Measurements from ENCODE around the gene TACC3. TPM values are rescaled to one million over a fixed set of nuclear protein-coding genes. Genes with fewer than 3 reads are reported as not detected.

Gene TACC3
- total RNA-seq, 2 experiments from 2014 or later: 213 TPM

- no peaks in the 10 kb centered on the region for H3K27me3 Mint-ChIP-seq
- H3K4me3 Mint-ChIP-seq: no peak overlapping the region
- POLR2A ChIA-PET: interaction anchor here (1.5 to 13.8 kb wide), 3 partner anchors 21 to 38 kb away, joined by 3 to 371 read pairs (median 11); partner anchors contain the start of gene SLBP
- CTCF ChIA-PET: interaction anchor here (1.0 to 3.4 kb wide), 2 partner anchors 14 to 38 kb away, joined by 4 to 52 read pairs; no protein-coding TSS in a partner anchor
- peaks cover 49% of the 10 kb centered on the region for H3K4me1 Mint-ChIP-seq
- H3K36me3 Mint-ChIP-seq (ENCODE audit: low read depth): peaks cover 91% of the 10 kb centered on the region
- no peak for DNase-seq
- peak overlapping the region; percentile 42 for H3K27ac Mint-ChIP-seq
- H3K9me3 Mint-ChIP-seq: no peaks in the 10 kb centered on the region
Observed at GRCh38 chr4:1731180-1731579, 9.9 kb downstream of the TACC3 start.

- peaks cover 91% of the 10 kb centered on the region for H3K36me3 Mint-ChIP-seq (ENCODE audit: low read depth)
- no peak for DNase-seq
- ChIA-PET CTCF (interaction anchor here (0.7 to 1.7 kb wide), 3 partner anchors 15 to 41 kb away, joined by 3 to 6 read pairs (median 3); no protein-coding TSS in a partner anchor), POLR2A (interaction anchor here (0.6 to 1.0 kb wide), 2 partner anchors 34 to 40 kb away, joined by 3 to 4 read pairs; no protein-coding TSS in a partner anchor)
- no peak overlapping the region for H3K27ac Mint-ChIP-seq
- peaks cover 3% of the 10 kb centered on the region for H3K9me3 Mint-ChIP-seq
- peaks cover 34% of the 10 kb centered on the region for H3K4me1 Mint-ChIP-seq
- no peak overlapping the region for H3K4me3 Mint-ChIP-seq
- H3K27me3 Mint-ChIP-seq: no peaks in the 10 kb centered on the region
Observed at GRCh38 chr4:1732911-1733310, 11.6 kb downstream of the TACC3 start.

GRCh38 chr4:1735215-1735614, 13.9 kb downstream of the TACC3 start:
- ChIA-PET POLR2A (no interaction called here), CTCF (no interaction called here)
- H3K4me3 Mint-ChIP-seq: no peak overlapping the region
- peaks cover 89% of the 10 kb centered on the region for H3K36me3 Mint-ChIP-seq (ENCODE audit: low read depth)
- no peak overlapping the region for H3K27ac Mint-ChIP-seq
- DNase-seq: no peak
- peaks cover 15% of the 10 kb centered on the region for H3K4me1 Mint-ChIP-seq
- H3K27me3 Mint-ChIP-seq: no peaks in the 10 kb centered on the region
- H3K9me3 Mint-ChIP-seq: peaks cover 12% of the 10 kb centered on the region

GRCh38 chr4:1736812-1737211, 15.5 kb downstream of the TACC3 start:
- CTCF ChIA-PET: no interaction called here

GRCh38 chr4:1737666-1738065, 16.3 kb downstream of the TACC3 start:
- Mint-ChIP-seq H3K4me3 (no peak overlapping the region), H3K36me3 (ENCODE audit: low read depth) (peaks cover 91% of the 10 kb centered on the region), H3K9me3 (peaks cover 12% of the 10 kb centered on the region), H3K4me1 (no peaks in the 10 kb centered on the region), H3K27ac (no peak overlapping the region), H3K27me3 (no peaks in the 10 kb centered on the region)
- CTCF ChIA-PET: interaction anchor here (0.7 kb wide), 1 partner anchor 10 kb away, joined by 4 read pairs; no protein-coding TSS in a partner anchor
- DNase-seq: no peak
- POLR2A ChIA-PET: interaction anchor here (1.2 to 1.7 kb wide), 2 partner anchors 11 to 14 kb away, joined by 4 read pairs; no protein-coding TSS in a partner anchor

More at GRCh38 chr4:1736812-1737211, 15.5 kb downstream of the TACC3 start:
- POLR2A ChIA-PET: interaction anchor here (1.2 to 1.7 kb wide), 2 partner anchors 12 to 14 kb away, joined by 4 read pairs; no protein-coding TSS in a partner anchor
- H3K27ac Mint-ChIP-seq: no peak overlapping the region
- H3K36me3 Mint-ChIP-seq (ENCODE audit: low read depth): peaks cover 90% of the 10 kb centered on the region
- peaks cover under 1% of the 10 kb centered on the region for H3K4me1 Mint-ChIP-seq
- no peaks in the 10 kb centered on the region for H3K27me3 Mint-ChIP-seq
- no peak overlapping the region for H3K4me3 Mint-ChIP-seq
- no peak for DNase-seq
- peaks cover 12% of the 10 kb centered on the region for H3K9me3 Mint-ChIP-seq

GRCh38 chr4:1738410-1738809, 17.1 kb downstream of the TACC3 start:
- Mint-ChIP-seq H3K4me3 (no peak overlapping the region), H3K9me3 (peaks cover 12% of the 10 kb centered on the region), H3K27ac (no peak overlapping the region), H3K36me3 (ENCODE audit: low read depth) (peaks cover 89% of the 10 kb centered on the region), H3K4me1 (no peaks in the 10 kb centered on the region), H3K27me3 (no peaks in the 10 kb centered on the region)
- CTCF ChIA-PET: no interaction called here
- POLR2A ChIA-PET: no interaction called here
- no peak for DNase-seq

- Mint-ChIP-seq H3K4me1 (no peaks in the 10 kb centered on the region), H3K4me3 (no peak overlapping the region), H3K36me3 (ENCODE audit: low read depth) (peaks cover 87% of the 10 kb centered on the region), H3K27ac (no peak overlapping the region), H3K9me3 (peaks cover 12% of the 10 kb centered on the region), H3K27me3 (no peaks in the 10 kb centered on the region)
- DNase-seq: no peak
- CTCF ChIA-PET: interaction anchor here (1.4 kb wide), 1 partner anchor 45 kb away, joined by 5 read pairs; no protein-coding TSS in a partner anchor
- POLR2A ChIA-PET: interaction anchor here (1.2 kb wide), 1 partner anchor 70 kb away, joined by 3 read pairs; no protein-coding TSS in a partner anchor
Observed at GRCh38 chr4:1739358-1739757, 18.0 kb downstream of the TACC3 start.

GRCh38 chr4:1740021-1740545, 18.8 kb downstream of the TACC3 start:
- Mint-ChIP-seq H3K4me3 (no peak overlapping the region), H3K9me3 (peaks cover 12% of the 10 kb centered on the region), H3K27ac (no peak overlapping the region), H3K4me1 (no peaks in the 10 kb centered on the region), H3K27me3 (no peaks in the 10 kb centered on the region), H3K36me3 (ENCODE audit: low read depth) (peaks cover 85% of the 10 kb centered on the region)
- POLR2A ChIA-PET: interaction anchor here (1.0 to 1.2 kb wide), 3 partner anchors 34 to 69 kb away, joined by 3 read pairs; no protein-coding TSS in a partner anchor
- CTCF ChIA-PET: interaction anchor here (1.4 kb wide), 1 partner anchor 46 kb away, joined by 5 read pairs; no protein-coding TSS in a partner anchor
- DNase-seq: no peak

- POLR2A ChIA-PET: interaction anchor here (0.8 to 1.3 kb wide), 3 partner anchors 11 to 48 kb away, joined by 4 to 8 read pairs (median 4); no protein-coding TSS in a partner anchor
- peaks cover 80% of the 10 kb centered on the region for H3K36me3 Mint-ChIP-seq (ENCODE audit: low read depth)
Observed at GRCh38 chr4:1741208-1741607, 19.9 kb downstream of the TACC3 start.

GRCh38 chr4:1743551-1743950, 22.2 kb downstream of the TACC3 start:
- Mint-ChIP-seq H3K4me1 (no peaks in the 10 kb centered on the region), H3K27me3 (no peaks in the 10 kb centered on the region), H3K36me3 (ENCODE audit: low read depth) (peaks cover 58% of the 10 kb centered on the region), H3K4me3 (no peak overlapping the region), H3K9me3 (peaks cover 4% of the 10 kb centered on the region), H3K27ac (no peak overlapping the region)
- CTCF ChIA-PET: interaction anchor here (1.0 kb wide), 1 partner anchor 50 kb away, joined by 3 read pairs; no protein-coding TSS in a partner anchor
- no peak for DNase-seq
- POLR2A ChIA-PET: interaction anchor here (1.0 to 1.2 kb wide), 2 partner anchors 23 to 31 kb away, joined by 3 read pairs; partner anchors contain the start of genes SLBP, TACC3 and TMEM129

More at GRCh38 chr4:1741208-1741607, 19.9 kb downstream of the TACC3 start:
- H3K9me3 Mint-ChIP-seq: peaks cover 12% of the 10 kb centered on the region
- H3K27ac Mint-ChIP-seq: no peak overlapping the region
- H3K4me3 Mint-ChIP-seq: no peak overlapping the region
- no peaks in the 10 kb centered on the region for H3K27me3 Mint-ChIP-seq
- no peak for DNase-seq
- no peaks in the 10 kb centered on the region for H3K4me1 Mint-ChIP-seq
- CTCF ChIA-PET: no interaction called here

- H3K4me1 Mint-ChIP-seq: no peaks in the 10 kb centered on the region
- no peaks in the 10 kb centered on the region for H3K27me3 Mint-ChIP-seq
- no peak overlapping the region for H3K27ac Mint-ChIP-seq
- CTCF ChIA-PET: interaction anchor here (0.9 to 2.2 kb wide), 3 partner anchors 19 to 66 kb away, joined by 3 to 13 read pairs (median 3); no protein-coding TSS in a partner anchor
- DNase-seq: no peak
- H3K4me3 Mint-ChIP-seq: no peak overlapping the region
- H3K9me3 Mint-ChIP-seq: no peaks in the 10 kb centered on the region
- POLR2A ChIA-PET: interaction anchor here (0.8 to 1.2 kb wide), 5 partner anchors 8 to 131 kb away, joined by 3 read pairs; partner anchors contain the start of gene SLBP
- peaks cover 53% of the 10 kb centered on the region for H3K36me3 Mint-ChIP-seq (ENCODE audit: low read depth)
Observed at GRCh38 chr4:1743975-1744374, 22.7 kb downstream of the TACC3 start.

- ChIA-PET CTCF (interaction anchor here (0.9 to 2.2 kb wide), 6 partner anchors 14 to 65 kb away, joined by 3 to 13 read pairs (median 5); no protein-coding TSS in a partner anchor), POLR2A (interaction anchor here (0.8 to 1.2 kb wide), 4 partner anchors 8 to 130 kb away, joined by 3 read pairs; no protein-coding TSS in a partner anchor)
- H3K27me3 Mint-ChIP-seq: no peaks in the 10 kb centered on the region
- no peaks in the 10 kb centered on the region for H3K9me3 Mint-ChIP-seq
- no peak overlapping the region for H3K4me3 Mint-ChIP-seq
- H3K36me3 Mint-ChIP-seq (ENCODE audit: low read depth): peaks cover 48% of the 10 kb centered on the region
- H3K27ac Mint-ChIP-seq: no peak overlapping the region
- H3K4me1 Mint-ChIP-seq: no peaks in the 10 kb centered on the region
- no peak for DNase-seq
Observed at GRCh38 chr4:1744552-1744951, 23.2 kb downstream of the TACC3 start.

GRCh38 chr4:1745165-1745564, 23.8 kb downstream of the TACC3 start:
- H3K4me1 Mint-ChIP-seq: no peaks in the 10 kb centered on the region
- H3K27me3 Mint-ChIP-seq: no peaks in the 10 kb centered on the region
- H3K4me3 Mint-ChIP-seq: no peak overlapping the region
- POLR2A ChIA-PET: interaction anchor here (1.0 to 1.2 kb wide), 2 partner anchors 125 to 130 kb away, joined by 3 read pairs; no protein-coding TSS in a partner anchor
- H3K9me3 Mint-ChIP-seq: no peaks in the 10 kb centered on the region
- no peak overlapping the region for H3K27ac Mint-ChIP-seq
- DNase-seq: no peak
- CTCF ChIA-PET: interaction anchor here (1.2 to 2.2 kb wide), 4 partner anchors 15 to 64 kb away, joined by 4 to 13 read pairs (median 6); no protein-coding TSS in a partner anchor
- peaks cover 45% of the 10 kb centered on the region for H3K36me3 Mint-ChIP-seq (ENCODE audit: low read depth)

Data from activated CD4-positive, alpha-beta memory T cell treated with anti-CD3 and anti-CD28 coated beads, Interleukin-2, amount 10 ng/mL, durations not matched to agents 7 days and 5 days (primary cell).